ENCODE results near the gene SERPINB1. TPM values are rescaled to one million over a fixed set of nuclear protein-coding genes. Genes with fewer than 3 reads are reported as not detected.

Gene SERPINB1
- total RNA-seq (2013; cell fraction: nucleolus; rRNA removed) = 0.67 and 1.0 TPM in 2 replicates
- total RNA-seq (2014; rRNA removed) (0.45 and 0.65 TPM in 2 replicates), total RNA-seq (2014; rRNA removed; fragmentation: Illumina TruSeq; extraction: Trizol) (0.67 and 0.88 TPM in 2 replicates), total RNA-seq (2021) (1.6 TPM in 2 replicates), polyA plus RNA-seq (2011; rRNA removed) (2.4 and 3.5 TPM in 2 replicates), polyA plus RNA-seq (2014; fragmentation: Illumina TruSeq; extraction: Trizol) (1.1 and 3.2 TPM in 2 replicates), polyA plus RNA-seq (2014; fragmentation: Nextera tagmentation; extraction: Ambion mirVana) (1 to 10 TPM in 1 of 2 experiments, under 1 TPM in 1; 0.82 to 1.8 TPM), polyA plus RNA-seq (2014; rRNA removed) (0.71 and 0.85 TPM in 2 replicates), polyA plus RNA-seq (2016; fragmentation: Nextera tagmentation; extraction: Ambion mirVana) (under 1 TPM; 0.67 to 0.72 TPM), polyA minus RNA-seq (2011; rRNA and poly(A)+ RNA removed) (1.1 and 1.8 TPM in 2 replicates), Bru-seq, nascent RNA (percentile 60 among the genes with signal in this experiment), BruChase-seq, experiment 1, labeled RNA remaining after a 6-hour chase (percentile 53 among the genes with signal in this experiment), BruChase-seq, experiment 2, labeled RNA remaining after a 2-hour chase (percentile 50 among the genes with signal in this experiment)
- 0.76 TPM for polyA plus RNA-seq (2011; ENCODE audit: low read depth)
- 0.88 and 0.99 TPM in 2 replicates for polyA plus RNA-seq (2011; cell fraction: cytosol; rRNA removed)
- polyA plus RNA-seq (2011; cell fraction: nucleus; rRNA removed) = 0.90 and 1.3 TPM in 2 replicates
- polyA plus RNA-seq (2012) = 1.3 and 2.3 TPM in 2 replicates
- polyA minus RNA-seq (2011; cell fraction: cytosol; rRNA and poly(A)+ RNA removed) = 1.2 and 1.6 TPM in 2 replicates
- 0.85 and 1.1 TPM in 2 replicates for polyA minus RNA-seq (2011; cell fraction: nucleus; rRNA and poly(A)+ RNA removed)
- long read RNA-seq, experiment 1, transcript SERPINB1-201 (7 exons, 2,619 nt) = major isoform, 12 of 15 reads
- long read RNA-seq, experiment 1, partial matches to known transcripts = 1 of 15 reads
- long read RNA-seq, experiment 1, other reads (novel, unspliced or antisense) = 2 of 15 reads
- long read RNA-seq, experiment 2, transcript SERPINB1-201 (7 exons, 2,619 nt) = major isoform, 197 of 212 reads
- long read RNA-seq, experiment 2, partial matches to known transcripts = 5 of 212 reads
- long read RNA-seq, experiment 2, other reads (novel, unspliced or antisense) = 10 of 212 reads

GRCh38 chr6:2841264-2842138 lies at the start of gene SERPINB1:
SERPINB1 (minus strand) TSS chr6:2841863; CDS start chr6:2840586, 1,277 bp downstream.
- no peak for DNase-seq (ENCODE audit: low read depth, low spot score)
- H3K27ac ChIP-seq (ENCODE audit: control insufficient read depth, insufficient read depth) = no peak within 1 kb of the TSS
- TF ChIP-seq NR2C1 (IDR thresholded peaks at IDR 0.05) (no peak), BHLHE40 (IDR thresholded peaks at IDR 0.05; ENCODE audit: borderline replicate concordance in 1 of 2, low read depth in 2 of 2, low read length in 1 of 2) (peak in 1 of 2 experiments; percentile 58; a peak in 1 of 4 replicates), ZNF217 (IDR thresholded peaks at IDR 0.05) (0 out of 2 replicates have a peak, but pooled peaks have one; percentile 31), LARP7 (IDR thresholded peaks at IDR 0.05) (peak; percentile 25; the same call in 1 of the 2 replicates), DPF2 (IDR thresholded peaks at IDR 0.05) (0 out of 2 replicates have a peak, but pooled peaks have one; percentile 16), IKZF2 (IDR thresholded peaks at IDR 0.05) (peak in 1 of 2 experiments; percentile 19; a peak in 1 of 4 replicates), PML (IDR thresholded peaks at IDR 0.05; ENCODE audit: low read length) (no peak), ZBTB4 (CRISPR knock-in tag; IDR thresholded peaks at IDR 0.05) (no peak), ELK1 (IDR thresholded peaks at IDR 0.05; ENCODE audit: low read depth, low read length) (peak; percentile 59; the same call in 1 of the 2 replicates), NR2F1 (conservative IDR thresholded peaks at IDR 0.05) (peak; percentile 88)

More at GRCh38 chr6:2841264-2842138, at the start of gene SERPINB1:
- Histone ChIP-seq H3K79me2 (ENCODE audit: control insufficient read depth, insufficient read depth, low read length) (no peaks in the 10 kb centered on the region), H4K20me1 (ENCODE audit: control insufficient read depth, insufficient read depth) (no peaks in the 10 kb centered on the region), H3K4me1 (ENCODE audit: control insufficient read depth, insufficient read depth, low read length) (peaks cover 4% of the 10 kb centered on the region; the same call in 1 of the 2 replicates), H2AFZ (ENCODE audit: control insufficient read depth, low read depth, low read length) (no peak within 1 kb of the TSS; the same call in 1 of the 2 replicates), H3K9me3 (replicated peaks; ENCODE audit: control insufficient read depth, insufficient read depth, low read length) (peaks cover 2% of the 10 kb centered on the region; the same call in 2 of the 3 replicates), H3K27me3 (replicated peaks in 1 of 2; ENCODE audit: control insufficient read depth in 2 of 2, insufficient read depth in 2 of 2, low read length in 1 of 2) (peaks cover 0 to 5% of the 10 kb centered on the region in 2 experiments; a peak in 3 of 4 replicates), H3K36me3 (ENCODE audit: control insufficient read depth in 2 of 2, insufficient read depth in 2 of 2, low read length in 1 of 2) (no peaks in the 10 kb centered on the region), H3K4me2 (ENCODE audit: control insufficient read depth, insufficient read depth) (peak within 1 kb of the TSS; percentile 18), H3K4me3 (no peak within 1 kb of the TSS; the same call in 1 of the 2 replicates), H3K9ac (ENCODE audit: control insufficient read depth, insufficient read depth, low read length) (no peak within 1 kb of the TSS)
- ChIA-PET SMC1A (ENCODE audit: uncharacterized antibody, unreplicated experiment) (interaction anchor here (0.6 to 4.1 kb wide), 22 partner anchors 13 to 185 kb away, joined by 3 to 23 read pairs (median 4); partner anchors contain the start of genes MYLK4 and WRNIP1), POLR2A (interaction anchor here (0.7 to 3.4 kb wide), 7 partner anchors 12 to 148 kb away, joined by 3 to 18 read pairs (median 4); no protein-coding TSS in a partner anchor), CTCF (interaction anchor here (0.8 to 6.8 kb wide), 14 partner anchors 8 to 148 kb away, joined by 3 to 45 read pairs (median 4); partner anchors contain the start of gene MYLK4), RAD21 (ENCODE audit: unreplicated experiment) (interaction anchor here (0.7 to 8.3 kb wide), 16 partner anchors 9 to 185 kb away, joined by 3 to 129 read pairs (median 6); partner anchors contain the start of gene WRNIP1)
- FAIRE-seq (no peak), ATAC-seq (peak; percentile 76)
- intact Hi-C loops (cut with micrococcal nuclease; ENCODE audit: unreplicated experiment) = loop anchor here (10.0 kb wide), 1 partner anchor 213 kb away; no protein-coding TSS in a partner anchor
- WGBS (ENCODE audit: insufficient coverage, insufficient replicate concordance, low lambda C conversion rate, missing lambda C conversion rate) = 2% methylated on average over 36 of the region's 67 CpGs
- BruUV-seq (replicated peaks) = no TSS peak
- in situ Hi-C loops (cut with MboI) = loop anchor here (5.0 to 10.0 kb wide), 3 partner anchors 73 to 213 kb away; no protein-coding TSS in a partner anchor
